Measurements from ENCODE around the gene TFDP1. TPM values are rescaled to one million over a fixed set of nuclear protein-coding genes. Genes with fewer than 3 reads are reported as not detected.
"Not testable (repeated sequence)": the region's sequence is repeated elsewhere in the genome, so short reads cannot be mapped to it uniquely, and the experiment has no call there.

The TFDP1 gene
- polyA plus RNA-seq, 1 experiment: 99.8 TPM

DNA sequence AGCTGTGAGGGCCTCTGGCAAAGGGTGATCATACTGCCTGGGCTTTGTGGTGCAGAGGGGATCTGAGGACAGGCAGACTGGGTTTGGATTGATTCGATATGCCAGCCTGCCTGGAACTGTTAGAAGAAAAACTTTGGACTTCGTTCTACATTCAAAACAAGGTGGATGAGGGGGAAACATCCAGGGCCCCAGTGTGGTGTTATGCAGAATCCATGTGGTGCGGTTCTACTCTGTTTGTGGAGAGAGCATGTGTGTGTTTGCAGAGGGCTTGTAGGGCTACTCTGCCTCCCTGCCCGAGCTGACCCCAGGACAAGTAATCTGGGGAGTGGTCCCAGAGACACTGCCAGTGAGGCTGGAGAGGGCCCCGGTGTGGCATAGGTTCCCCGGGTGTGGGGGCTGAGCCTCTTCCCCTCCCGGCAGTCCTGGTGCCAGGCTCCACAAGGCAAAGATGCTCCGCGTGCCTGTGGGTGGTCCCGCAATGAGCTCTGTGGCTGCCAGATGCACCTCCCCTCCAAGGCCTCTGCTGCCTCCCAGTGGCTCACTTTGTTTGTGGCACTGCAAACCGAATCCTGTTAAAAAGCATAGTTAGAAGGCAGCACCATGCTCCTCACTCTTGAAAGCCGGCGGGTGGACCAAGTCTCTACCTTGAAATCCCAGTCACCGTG, 22.3 kb upstream of the TFDP1 start:
- CTCF ChIA-PET: interaction anchor here (0.6 to 3.8 kb wide), 21 partner anchors 9 to 624 kb away, joined by 3 to 23 read pairs (median 4); partner anchors contain the start of gene ADPRHL1
- Histone ChIP-seq H3K36me3 (ENCODE audit: control insufficient read depth, insufficient read depth, low read length) (no peaks in the 10 kb centered on the region), H3K4me3 (ENCODE audit: low read depth, low read length) (no peak overlapping the region), H3K27me3 (ENCODE audit: control insufficient read depth, insufficient read depth, low read length) (no peaks in the 10 kb centered on the region)
- TF ChIP-seq CTCF (IDR thresholded peaks at IDR 0.05; ENCODE audit: insufficient read depth, low read depth, low read length): peak; percentile 91
- DNase-seq (ENCODE audit: low read depth): no peak
- POLR2A ChIA-PET: interaction anchor here (1.0 kb wide), 1 partner anchor 110 kb away, joined by 4 read pairs; no protein-coding TSS in a partner anchor

- TF ChIP-seq CTCF (IDR thresholded peaks at IDR 0.05; ENCODE audit: insufficient read depth, low read depth, low read length): no peak
- ChIA-PET CTCF (interaction anchor here (0.5 to 3.8 kb wide), 18 partner anchors 9 to 625 kb away, joined by 3 to 23 read pairs (median 4); partner anchors contain the start of gene ADPRHL1), POLR2A (interaction anchor here (1.0 kb wide), 1 partner anchor 111 kb away, joined by 4 read pairs; no protein-coding TSS in a partner anchor)
- no peak for DNase-seq (ENCODE audit: low read depth)
- Histone ChIP-seq H3K36me3 (ENCODE audit: control insufficient read depth, insufficient read depth, low read length) (no peaks in the 10 kb centered on the region), H3K4me3 (ENCODE audit: low read depth, low read length) (no peak overlapping the region), H3K27me3 (ENCODE audit: control insufficient read depth, insufficient read depth, low read length) (no peaks in the 10 kb centered on the region)
Measured at GRCh38 chr13:113562844-113563243, 21.7 kb upstream of the TFDP1 start.

- H3K4me3 ChIP-seq (ENCODE audit: low read depth, low read length); H3K36me3 ChIP-seq (ENCODE audit: control insufficient read depth, insufficient read depth, low read length); DNase-seq (ENCODE audit: low read depth); POLR2A ChIA-PET; H3K27me3 ChIP-seq (ENCODE audit: control insufficient read depth, insufficient read depth, low read length): not testable (repeated sequence)
- CTCF ChIA-PET: interaction anchor here (0.7 to 3.8 kb wide), 7 partner anchors 10 to 317 kb away, joined by 3 to 23 read pairs (median 9); partner anchors contain the start of gene ADPRHL1
Measured at GRCh38 chr13:113563511-113563910, 21.0 kb upstream of the TFDP1 start.

GRCh38 chr13:113564331-113565023, 20.1 kb upstream of the TFDP1 start:
- CTCF ChIA-PET: interaction anchor here (1.6 to 3.8 kb wide), 4 partner anchors 9 to 111 kb away, joined by 7 to 23 read pairs (median 12); partner anchors contain the start of gene ADPRHL1

GRCh38 chr13:113565526-113566226, 18.9 kb upstream of the TFDP1 start:
- Histone ChIP-seq H3K36me3 (ENCODE audit: control insufficient read depth, insufficient read depth, low read length) (no peaks in the 10 kb centered on the region), H3K27me3 (ENCODE audit: control insufficient read depth, insufficient read depth, low read length) (peaks cover 2% of the 10 kb centered on the region), H3K4me3 (ENCODE audit: low read depth, low read length) (no peak overlapping the region)
- ChIA-PET CTCF (no interaction called here), POLR2A (no interaction called here)
- TF ChIP-seq CTCF (IDR thresholded peaks at IDR 0.05; ENCODE audit: insufficient read depth, low read depth, low read length): no peak
- DNase-seq (ENCODE audit: low read depth): no peak

More at GRCh38 chr13:113564331-113565023, 20.1 kb upstream of the TFDP1 start:
- TF ChIP-seq CTCF (IDR thresholded peaks at IDR 0.05; ENCODE audit: insufficient read depth, low read depth, low read length): no peak
- POLR2A ChIA-PET: no interaction called here
- Histone ChIP-seq H3K36me3 (ENCODE audit: control insufficient read depth, insufficient read depth, low read length) (no peaks in the 10 kb centered on the region), H3K27me3 (ENCODE audit: control insufficient read depth, insufficient read depth, low read length) (peaks cover 2% of the 10 kb centered on the region), H3K4me3 (ENCODE audit: low read depth, low read length) (no peak overlapping the region)
- DNase-seq (ENCODE audit: low read depth): no peak
